ENCODE results near the gene GPN3. TPM values are rescaled to one million over a fixed set of nuclear protein-coding genes. Genes with fewer than 3 reads are reported as not detected.

GPN3 gene
- total and polyA plus RNA-seq, 2 of the 13 experiments (the other 11 are each of a cell fraction or from before 2014, with no cell fraction given), result 28.7 to 29.5 TPM

DNA sequence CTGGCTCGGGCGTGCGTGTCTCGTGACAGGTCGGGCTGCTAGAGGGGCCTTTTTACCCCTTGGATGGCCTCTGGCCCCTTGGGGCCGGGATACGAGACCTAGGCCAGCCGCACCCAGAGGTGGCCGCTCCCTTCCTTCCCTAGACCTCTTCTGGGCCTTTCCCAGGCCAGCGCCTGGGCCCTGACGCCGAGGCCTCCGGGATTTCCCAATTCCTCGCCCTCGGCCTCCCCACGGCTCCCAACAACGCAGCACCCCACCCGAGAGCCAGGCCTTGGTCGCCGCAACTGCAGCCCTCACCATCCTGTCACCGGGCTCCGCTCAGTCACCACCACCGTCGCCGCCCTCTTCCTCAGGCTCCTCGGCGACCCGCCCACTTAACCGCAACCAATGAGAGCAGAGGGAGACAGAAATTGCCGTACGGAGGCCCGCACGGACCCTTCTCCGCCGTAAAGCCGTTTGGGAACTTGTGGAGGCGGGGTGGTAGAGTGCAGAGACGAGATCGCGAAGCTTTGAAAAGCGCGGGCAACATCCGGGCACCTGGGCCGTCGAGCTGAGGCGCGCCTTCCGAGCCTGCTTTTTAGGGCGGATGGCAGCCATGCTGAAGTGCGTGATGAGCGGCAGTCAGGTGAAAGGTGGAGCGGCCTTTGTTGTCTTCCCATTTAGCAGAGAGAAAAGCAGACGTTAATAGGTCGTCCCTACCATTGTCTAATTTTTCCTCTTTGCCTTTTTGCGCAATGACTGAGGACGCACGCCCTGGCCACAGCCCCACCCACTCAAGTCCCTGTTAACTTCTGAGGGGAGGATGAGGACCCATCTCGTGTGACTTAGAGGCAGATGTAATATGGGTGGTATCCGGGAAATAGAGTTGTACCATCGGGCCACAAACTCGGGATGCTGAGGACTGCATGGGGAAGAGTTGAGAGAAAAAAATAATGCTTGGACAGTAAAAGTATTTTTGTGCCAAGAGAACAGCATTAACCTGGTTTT, 34.0 kb upstream of the GPN3 start, which contains the start of the genes RAD9B and VPS29 (continued):
- no peak; the same call in 1 of the 2 replicates for TF ChIP-seq ZBTB49 (CRISPR knock-in tag; IDR thresholded peaks at IDR 0.05; ENCODE audit: borderline replicate concordance)
- TF ChIP-seq, protein P1, sequence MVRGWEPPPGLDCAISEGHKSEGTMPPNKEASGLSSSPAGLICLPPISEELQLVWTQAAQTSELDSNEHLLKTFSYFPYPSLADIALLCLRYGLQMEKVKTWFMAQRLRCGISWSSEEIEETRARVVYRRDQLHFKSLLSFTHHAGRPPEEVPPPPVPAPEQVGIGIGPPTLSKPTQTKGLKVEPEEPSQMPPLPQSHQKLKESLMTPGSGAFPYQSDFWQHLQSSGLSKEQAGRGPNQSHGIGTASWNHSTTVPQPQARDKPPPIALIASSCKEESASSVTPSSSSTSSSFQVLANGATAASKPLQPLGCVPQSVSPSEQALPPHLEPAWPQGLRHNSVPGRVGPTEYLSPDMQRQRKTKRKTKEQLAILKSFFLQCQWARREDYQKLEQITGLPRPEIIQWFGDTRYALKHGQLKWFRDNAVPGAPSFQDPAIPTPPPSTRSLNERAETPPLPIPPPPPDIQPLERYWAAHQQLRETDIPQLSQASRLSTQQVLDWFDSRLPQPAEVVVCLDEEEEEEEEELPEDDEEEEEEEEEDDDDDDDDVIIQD (CRISPR knock-in tag; IDR thresholded peaks at IDR 0.05; ENCODE audit: low read depth), result peak; percentile 95
- TF ChIP-seq FOXO1 (CRISPR knock-in tag; IDR thresholded peaks at IDR 0.05), result 0 out of 2 replicates have a peak, but pooled peaks have one; percentile 40
- TF ChIP-seq ASH2L (IDR thresholded peaks at IDR 0.05; ENCODE audit: insufficient read length, low read depth, low read length), result peak; percentile 87
- TF ChIP-seq ZNF709 (CRISPR knock-in tag; IDR thresholded peaks at IDR 0.05), result peak; percentile 42
- TF ChIP-seq REXO4 (CRISPR knock-in tag; IDR thresholded peaks at IDR 0.05; ENCODE audit: borderline replicate concordance), result 0 out of 2 replicates have a peak, but pooled peaks have one; percentile 62
- no peak for TF ChIP-seq ZNF282 (IDR thresholded peaks at IDR 0.05; ENCODE audit: partially characterized antibody)
- peak; percentile 78; the same call in 1 of the 2 replicates for TF ChIP-seq ZSCAN9 (CRISPR knock-in tag; IDR thresholded peaks at IDR 0.05; ENCODE audit: borderline replicate concordance)
- peak; percentile 58; the same call in 1 of the 2 replicates for TF ChIP-seq ZNF713 (CRISPR knock-in tag; IDR thresholded peaks at IDR 0.05)
- TF ChIP-seq, protein P2, sequence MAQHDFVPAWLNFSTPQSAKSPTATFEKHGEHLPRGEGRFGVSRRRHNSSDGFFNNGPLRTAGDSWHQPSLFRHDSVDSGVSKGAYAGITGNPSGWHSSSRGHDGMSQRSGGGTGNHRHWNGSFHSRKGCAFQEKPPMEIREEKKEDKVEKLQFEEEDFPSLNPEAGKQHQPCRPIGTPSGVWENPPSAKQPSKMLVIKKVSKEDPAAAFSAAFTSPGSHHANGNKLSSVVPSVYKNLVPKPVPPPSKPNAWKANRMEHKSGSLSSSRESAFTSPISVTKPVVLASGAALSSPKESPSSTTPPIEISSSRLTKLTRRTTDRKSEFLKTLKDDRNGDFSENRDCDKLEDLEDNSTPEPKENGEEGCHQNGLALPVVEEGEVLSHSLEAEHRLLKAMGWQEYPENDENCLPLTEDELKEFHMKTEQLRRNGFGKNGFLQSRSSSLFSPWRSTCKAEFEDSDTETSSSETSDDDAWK (CRISPR knock-in tag; IDR thresholded peaks at IDR 0.05), result no peak
- TF ChIP-seq IRF2 (CRISPR knock-in tag; IDR thresholded peaks at IDR 0.05), result peak; percentile 90
- TF ChIP-seq KMT2B (CRISPR knock-in tag; IDR thresholded peaks at IDR 0.05), result peak; percentile 91; the same call in 1 of the 2 replicates
- peak; percentile 99 for TF ChIP-seq ZNF274 (CRISPR knock-in tag; IDR thresholded peaks at IDR 0.05)
- TF ChIP-seq STAG1 (CRISPR knock-in tag; IDR thresholded peaks at IDR 0.05), result no peak; the same call in 1 of the 2 replicates
- peak; percentile 88; the same call in 1 of the 2 replicates for TF ChIP-seq CBFB (CRISPR knock-in tag; IDR thresholded peaks at IDR 0.05)
- peak; percentile 97 for TF ChIP-seq CHCHD3 (CRISPR knock-in tag; IDR thresholded peaks at IDR 0.05)
- peak; percentile 95 for TF ChIP-seq DR1 (CRISPR knock-in tag; IDR thresholded peaks at IDR 0.05)
- peak; percentile 53 for TF ChIP-seq SOX5 (CRISPR knock-in tag; IDR thresholded peaks at IDR 0.05; ENCODE audit: borderline replicate concordance)
- TF ChIP-seq ZNF121 (CRISPR knock-in tag; IDR thresholded peaks at IDR 0.05), result no peak
- TF ChIP-seq ZNF879 (CRISPR knock-in tag; IDR thresholded peaks at IDR 0.05), result peak; percentile 78; the same call in 1 of the 2 replicates
- TF ChIP-seq CREM (IDR thresholded peaks at IDR 0.05), result peak; percentile 42; the same call in 1 of the 2 replicates
- TF ChIP-seq CREM (CRISPR knock-in tag; IDR thresholded peaks at IDR 0.05), result no peak
- no peak for TF ChIP-seq ATF6 (CRISPR knock-in tag; conservative IDR thresholded peaks at IDR 0.05)

All from HepG2 (cell line).